HL-60 (cell line): Measurements from ENCODE around the gene TPRA1.

ENCODE experiments used
- DNase-seq, 2 experiments: peaks; one replicate each; pipeline ENCODE4 v3.0.0-alpha.2; 2010 to 2020; ENCODE audit warnings: low read depth in 1 of 2, low spot score in 1 of 2
- H3K27ac ChIP-seq: fragments of 250-450 bp; sonication (Bioruptor Pico); replicated peaks from 2 replicates; pipeline ENCODE4 v1.5.1; 2020; ENCODE audit warnings: mild to moderate bottlenecking, moderate library complexity
- H3K27me3 ChIP-seq: fragments of 250-450 bp; sonication (Bioruptor Pico); 2 replicates; pipeline ENCODE4 v1.5.1; 2021; ENCODE audit warnings: mild to moderate bottlenecking, moderate library complexity; ENCODE audit not compliant: insufficient read depth, poor library complexity, severe bottlenecking
- H3K4me3 ChIP-seq: replicated peaks from 2 replicates; pipeline ENCODE4 v1.5.1; 2011; ENCODE audit warnings: mild to moderate bottlenecking, control low read depth, low read length; ENCODE audit not compliant: insufficient read depth
- GABPA ChIP-seq: IDR thresholded peaks from 2 replicates; pipeline ENCODE4 v1.6.1; 2012; ENCODE audit warnings: low read depth
- POLR2AphosphoS5 ChIP-seq: IDR thresholded peaks from 2 replicates; pipeline ENCODE4 v1.6.1; 2012; ENCODE audit warnings: low read depth
- SPI1 ChIP-seq: IDR thresholded peaks from 2 replicates; pipeline ENCODE4 v1.6.1; 2012; ENCODE audit warnings: low read depth, mild to moderate bottlenecking, borderline replicate concordance
- TF ChIP-seq, protein P1 (sequence below): IDR thresholded peaks from one replicate; pipeline ENCODE4 v1.5.1; 2011; ENCODE audit warnings: low read length, control low read depth, inconsistent platforms; ENCODE audit not compliant: insufficient read depth
- TF ChIP-seq, protein P2 (sequence below): IDR thresholded peaks from 2 replicates; pipeline ENCODE4 v1.6.1; 2012; ENCODE audit warnings: low read depth; ENCODE audit not compliant: insufficient replicate concordance

TPRA1 gene

DNA sequence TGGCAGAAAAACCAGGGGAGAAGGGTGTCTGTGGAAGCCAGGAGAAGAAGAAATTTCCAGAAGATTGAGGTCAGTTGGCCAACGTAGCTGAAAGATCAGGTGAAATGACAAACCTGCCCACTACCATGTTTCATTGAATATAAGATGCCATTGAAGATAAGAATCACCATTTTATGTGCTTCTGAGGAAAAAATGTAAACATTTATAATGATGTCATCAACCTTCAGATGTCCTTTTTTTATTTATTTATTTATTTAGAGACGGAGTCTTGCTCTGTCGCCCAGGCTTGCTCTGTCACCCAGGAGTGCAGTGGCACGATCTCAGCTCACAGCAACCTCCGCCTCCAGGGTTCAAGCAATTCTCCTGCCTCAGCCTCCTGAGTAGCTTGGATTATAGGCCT lies 33.5 kb upstream of the TPRA1 start:
- H3K27me3 ChIP-seq: peaks cover 7% of the 10 kb centered on the region
- DNase-seq: no peak
- no peak for TF ChIP-seq SPI1
- TF ChIP-seq, protein P1, sequence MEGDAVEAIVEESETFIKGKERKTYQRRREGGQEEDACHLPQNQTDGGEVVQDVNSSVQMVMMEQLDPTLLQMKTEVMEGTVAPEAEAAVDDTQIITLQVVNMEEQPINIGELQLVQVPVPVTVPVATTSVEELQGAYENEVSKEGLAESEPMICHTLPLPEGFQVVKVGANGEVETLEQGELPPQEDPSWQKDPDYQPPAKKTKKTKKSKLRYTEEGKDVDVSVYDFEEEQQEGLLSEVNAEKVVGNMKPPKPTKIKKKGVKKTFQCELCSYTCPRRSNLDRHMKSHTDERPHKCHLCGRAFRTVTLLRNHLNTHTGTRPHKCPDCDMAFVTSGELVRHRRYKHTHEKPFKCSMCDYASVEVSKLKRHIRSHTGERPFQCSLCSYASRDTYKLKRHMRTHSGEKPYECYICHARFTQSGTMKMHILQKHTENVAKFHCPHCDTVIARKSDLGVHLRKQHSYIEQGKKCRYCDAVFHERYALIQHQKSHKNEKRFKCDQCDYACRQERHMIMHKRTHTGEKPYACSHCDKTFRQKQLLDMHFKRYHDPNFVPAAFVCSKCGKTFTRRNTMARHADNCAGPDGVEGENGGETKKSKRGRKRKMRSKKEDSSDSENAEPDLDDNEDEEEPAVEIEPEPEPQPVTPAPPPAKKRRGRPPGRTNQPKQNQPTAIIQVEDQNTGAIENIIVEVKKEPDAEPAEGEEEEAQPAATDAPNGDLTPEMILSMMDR: no peak
- TF ChIP-seq, protein P2, sequence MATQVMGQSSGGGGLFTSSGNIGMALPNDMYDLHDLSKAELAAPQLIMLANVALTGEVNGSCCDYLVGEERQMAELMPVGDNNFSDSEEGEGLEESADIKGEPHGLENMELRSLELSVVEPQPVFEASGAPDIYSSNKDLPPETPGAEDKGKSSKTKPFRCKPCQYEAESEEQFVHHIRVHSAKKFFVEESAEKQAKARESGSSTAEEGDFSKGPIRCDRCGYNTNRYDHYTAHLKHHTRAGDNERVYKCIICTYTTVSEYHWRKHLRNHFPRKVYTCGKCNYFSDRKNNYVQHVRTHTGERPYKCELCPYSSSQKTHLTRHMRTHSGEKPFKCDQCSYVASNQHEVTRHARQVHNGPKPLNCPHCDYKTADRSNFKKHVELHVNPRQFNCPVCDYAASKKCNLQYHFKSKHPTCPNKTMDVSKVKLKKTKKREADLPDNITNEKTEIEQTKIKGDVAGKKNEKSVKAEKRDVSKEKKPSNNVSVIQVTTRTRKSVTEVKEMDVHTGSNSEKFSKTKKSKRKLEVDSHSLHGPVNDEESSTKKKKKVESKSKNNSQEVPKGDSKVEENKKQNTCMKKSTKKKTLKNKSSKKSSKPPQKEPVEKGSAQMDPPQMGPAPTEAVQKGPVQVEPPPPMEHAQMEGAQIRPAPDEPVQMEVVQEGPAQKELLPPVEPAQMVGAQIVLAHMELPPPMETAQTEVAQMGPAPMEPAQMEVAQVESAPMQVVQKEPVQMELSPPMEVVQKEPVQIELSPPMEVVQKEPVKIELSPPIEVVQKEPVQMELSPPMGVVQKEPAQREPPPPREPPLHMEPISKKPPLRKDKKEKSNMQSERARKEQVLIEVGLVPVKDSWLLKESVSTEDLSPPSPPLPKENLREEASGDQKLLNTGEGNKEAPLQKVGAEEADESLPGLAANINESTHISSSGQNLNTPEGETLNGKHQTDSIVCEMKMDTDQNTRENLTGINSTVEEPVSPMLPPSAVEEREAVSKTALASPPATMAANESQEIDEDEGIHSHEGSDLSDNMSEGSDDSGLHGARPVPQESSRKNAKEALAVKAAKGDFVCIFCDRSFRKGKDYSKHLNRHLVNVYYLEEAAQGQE: no peak
- no peak for TF ChIP-seq GABPA
- no peak for TF ChIP-seq POLR2AphosphoS5
- H3K27ac ChIP-seq: no peak overlapping the region
- H3K4me3 ChIP-seq: no peak overlapping the region

DNA sequence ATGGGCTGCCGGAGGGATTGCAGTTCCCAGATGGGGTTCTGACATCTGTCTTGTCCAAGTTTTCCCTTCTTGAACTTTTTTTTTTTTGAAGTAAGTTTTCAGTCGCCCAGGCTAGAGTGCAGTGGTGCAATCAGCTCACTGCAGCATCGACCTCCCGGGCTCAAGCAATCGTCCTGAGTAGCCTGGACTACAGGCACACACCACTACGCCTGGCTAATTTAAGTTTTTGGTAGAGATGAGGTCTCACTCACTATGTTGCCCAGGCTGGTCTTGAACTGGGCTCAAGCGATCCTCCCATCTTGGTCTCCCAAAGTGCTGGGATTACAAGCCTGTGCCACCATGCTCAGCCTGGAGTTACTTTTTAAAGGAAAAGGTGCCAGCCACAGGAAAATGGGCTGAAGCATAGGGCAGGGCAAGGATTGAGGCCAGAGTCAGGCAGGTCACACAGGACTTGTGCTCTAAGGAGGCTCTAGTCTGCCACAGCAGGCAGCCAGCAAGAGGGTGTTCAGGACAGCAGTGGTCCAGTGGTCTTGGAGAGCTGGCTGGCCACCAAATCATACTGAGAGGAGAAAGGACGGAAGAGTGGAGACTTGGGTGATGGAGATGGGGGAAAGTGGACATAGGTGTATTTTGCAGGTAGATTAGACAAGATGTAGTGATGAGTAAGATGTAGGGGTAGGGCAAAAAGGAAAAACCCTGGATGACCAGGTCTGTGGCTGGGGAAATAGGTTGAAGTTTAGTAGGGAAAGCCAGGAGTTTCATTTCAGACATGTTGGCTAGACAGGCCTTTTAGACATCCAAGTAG lies 32.4 kb upstream of the TPRA1 start:
- peaks cover under 1% of the 10 kb centered on the region for H3K27me3 ChIP-seq
- H3K4me3 ChIP-seq: no peak overlapping the region
- TF ChIP-seq POLR2AphosphoS5: 0 out of 2 replicates have a peak, but pooled peaks have one; percentile 51
- TF ChIP-seq, protein P1: no peak
- DNase-seq: no peak
- H3K27ac ChIP-seq: no peak overlapping the region

- TF ChIP-seq GABPA (no peak), POLR2AphosphoS5 (no peak), SPI1 (no peak)
- TF ChIP-seq, protein P1: no peak
- TF ChIP-seq, protein P2: no peak
- no peak for DNase-seq
- Histone ChIP-seq H3K4me3 (no peak overlapping the region), H3K27me3 (no peaks in the 10 kb centered on the region), H3K27ac (no peak overlapping the region)
Measured at GRCh38 chr3:127622031-127622430, 31.5 kb upstream of the TPRA1 start.
